CD4-positive, alpha-beta T cell (primary cell): ENCODE data around the gene ATG16L1. TPM values are rescaled to one million over a fixed set of nuclear protein-coding genes. Genes with fewer than 3 reads are reported as not detected.

Source experiments
- ATAC-seq: fragments of 200-7000 bp; cut with Tn5 transposase; one replicate; pipeline ENCODE4 v1.10.0; 2022; ENCODE audit warnings: mild to moderate bottlenecking; ENCODE audit not compliant: poor library complexity
- CTCF ChIA-PET: fragments of 350-600 bp; sonication (Branson Sonifier 250); formaldehyde crosslinking; loops from one replicate; lab custom pipeline; 2021; ENCODE audit warnings: antibody characterized with exemption, inconsistent platforms; lab: Charles Lee
- POLR2A ChIA-PET: fragments of 350-600 bp; sonication (Branson Sonifier 250); formaldehyde crosslinking; loops from one replicate; lab custom pipeline; 2021; ENCODE audit warnings: antibody characterized with exemption, inconsistent platforms; lab: Charles Lee
- DNase-seq, 14 experiments: peaks; one replicate each; pipeline ENCODE4 v3.0.0-alpha.2; 2013 to 2020; ENCODE audit warnings: mixed read lengths in 2 of 14
- H3K27ac ChIP-seq, 2 donors: one replicate each; pipeline versions ENCODE4 v1.5.1 to v1.7.0; 2013; ENCODE audit warnings: low read length in 2 of 2, low read depth in 1 of 2, mild to moderate bottlenecking in 1 of 2
- H3K27me3 ChIP-seq, 2 experiments: 1 replicate in 1 of 2; 2 replicates in 1 of 2; pipeline versions ENCODE4 v1.6.1 to v1.7.0; 2013; ENCODE audit warnings: low read length in 2 of 2, control low read depth in 1 of 2, mild to moderate bottlenecking in 1 of 2, moderate library complexity in 1 of 2; ENCODE audit not compliant: insufficient read depth in 2 of 2, control insufficient read depth in 1 of 2
- H3K36me3 ChIP-seq: one replicate; pipeline ENCODE4 v1.6.1; 2013; ENCODE audit warnings: low read length, control low read depth; ENCODE audit not compliant: insufficient read depth
- H3K4me1 ChIP-seq: one replicate; pipeline ENCODE4 v1.6.1; 2013; ENCODE audit warnings: low read length, control low read depth; ENCODE audit not compliant: insufficient read depth
- H3K4me3 ChIP-seq: one replicate; pipeline ENCODE4 v1.5.1; 2013; ENCODE audit warnings: mild to moderate bottlenecking, low read length, moderate library complexity
- H3K9me3 ChIP-seq, 2 experiments: 1 replicate in 1 of 2; 2 replicates in 1 of 2; pipeline versions ENCODE4 v1.6.1 to v1.7.0; 2013; ENCODE audit warnings: low read length in 2 of 2, mild to moderate bottlenecking in 2 of 2, control low read depth in 1 of 2, moderate library complexity in 1 of 2; ENCODE audit not compliant: control insufficient read depth in 1 of 2, insufficient read depth in 1 of 2
- H3K27ac Mint-ChIP-seq: one replicate; pipeline ENCODE4 v1.8.0; 2020; ENCODE audit warnings: mixed read lengths
- H3K27me3 Mint-ChIP-seq: one replicate; pipeline ENCODE4 v1.8.0; 2021; ENCODE audit warnings: mixed read lengths
- H3K36me3 Mint-ChIP-seq: one replicate; pipeline ENCODE4 v1.8.0; 2021; ENCODE audit warnings: low read depth, mixed read lengths
- H3K4me1 Mint-ChIP-seq: one replicate; pipeline ENCODE4 v1.8.0; 2021; ENCODE audit warnings: low read depth, mixed read lengths
- H3K4me3 Mint-ChIP-seq: one replicate; pipeline ENCODE4 v1.8.0; 2020; ENCODE audit warnings: mild to moderate bottlenecking, mixed read lengths
- H3K9me3 Mint-ChIP-seq: one replicate; pipeline ENCODE4 v1.8.0; 2020; ENCODE audit warnings: mixed read lengths
- intact Hi-C, 2 experiments: fragments of 100-400 bp; cut with DNase I in 1 of 2; cut with micrococcal nuclease in 1 of 2; formaldehyde crosslinking; loops; one replicate each; pipeline versions ENCODE4 v1.15.1 to v1.9.0; 2023 to 2025; cut with DNase I, micrococcal nuclease
- total RNA-seq, 174 experiments: library from RNA in 2 of 174; stranded (reverse) in 2 of 174; gene quantifications; one replicate each; pipeline ENCODE4 v1.2.3 and lab custom pipeline; 2021 to 2026
- TF ChIP-seq, protein P1 (sequence below): fragments of 200-600 bp; IDR thresholded peaks from one replicate; pipeline ENCODE4 v1.8.0; 2022; ENCODE audit warnings: antibody characterized with exemption, mild to moderate bottlenecking

The ATG16L1 gene
- total RNA-seq, 2 experiments from 2014 or later = 134 to 135 TPM

DNA sequence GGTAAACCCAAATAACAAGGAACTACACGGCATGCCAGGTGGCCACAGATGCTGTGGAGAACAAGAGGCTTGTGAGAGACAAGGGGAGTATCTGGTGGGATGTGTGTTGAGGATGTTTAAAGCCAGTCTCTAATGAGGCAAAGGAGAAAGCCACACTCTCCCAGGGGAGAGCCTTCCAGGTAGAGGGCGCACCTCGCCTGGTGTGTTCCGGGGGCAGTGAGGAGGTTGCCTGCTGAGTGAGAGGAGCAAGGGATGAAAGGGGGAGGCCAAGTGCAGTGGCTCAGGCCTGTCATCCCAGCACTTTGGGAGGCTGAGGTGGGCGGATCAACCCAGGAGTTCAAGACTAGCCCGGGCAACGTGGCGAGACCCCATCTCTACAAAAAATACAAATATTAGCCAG lies 72.4 kb downstream of the ATG16L1 start:
- intact Hi-C loops = loop anchor here in 1 of 2 experiments (2.0 kb wide), 1 partner anchor 17 kb away; no protein-coding TSS in a partner anchor
- Mint-ChIP-seq H3K9me3 (no peaks in the 10 kb centered on the region), H3K4me1 (peaks cover 15% of the 10 kb centered on the region), H3K4me3 (no peak overlapping the region), H3K36me3 (no peaks in the 10 kb centered on the region), H3K27me3 (no peaks in the 10 kb centered on the region), H3K27ac (no peak overlapping the region)
- peaks cover 0 to 5% of the 10 kb centered on the region in 2 experiments for H3K9me3 ChIP-seq
- ChIA-PET CTCF (no interaction called here), POLR2A (interaction anchor here (2.9 kb wide), 1 partner anchor 8 kb away, joined by 9 read pairs; no protein-coding TSS in a partner anchor)
- DNase-seq (no peak), ATAC-seq (no peak)
- no peak overlapping the region for H3K4me3 ChIP-seq
- H3K27ac ChIP-seq = no peak overlapping the region
- H3K4me1 ChIP-seq = peaks cover 9% of the 10 kb centered on the region
- H3K27me3 ChIP-seq = no peaks in the 10 kb centered on the region
- H3K36me3 ChIP-seq = no peaks in the 10 kb centered on the region
- TF ChIP-seq, protein P1, sequence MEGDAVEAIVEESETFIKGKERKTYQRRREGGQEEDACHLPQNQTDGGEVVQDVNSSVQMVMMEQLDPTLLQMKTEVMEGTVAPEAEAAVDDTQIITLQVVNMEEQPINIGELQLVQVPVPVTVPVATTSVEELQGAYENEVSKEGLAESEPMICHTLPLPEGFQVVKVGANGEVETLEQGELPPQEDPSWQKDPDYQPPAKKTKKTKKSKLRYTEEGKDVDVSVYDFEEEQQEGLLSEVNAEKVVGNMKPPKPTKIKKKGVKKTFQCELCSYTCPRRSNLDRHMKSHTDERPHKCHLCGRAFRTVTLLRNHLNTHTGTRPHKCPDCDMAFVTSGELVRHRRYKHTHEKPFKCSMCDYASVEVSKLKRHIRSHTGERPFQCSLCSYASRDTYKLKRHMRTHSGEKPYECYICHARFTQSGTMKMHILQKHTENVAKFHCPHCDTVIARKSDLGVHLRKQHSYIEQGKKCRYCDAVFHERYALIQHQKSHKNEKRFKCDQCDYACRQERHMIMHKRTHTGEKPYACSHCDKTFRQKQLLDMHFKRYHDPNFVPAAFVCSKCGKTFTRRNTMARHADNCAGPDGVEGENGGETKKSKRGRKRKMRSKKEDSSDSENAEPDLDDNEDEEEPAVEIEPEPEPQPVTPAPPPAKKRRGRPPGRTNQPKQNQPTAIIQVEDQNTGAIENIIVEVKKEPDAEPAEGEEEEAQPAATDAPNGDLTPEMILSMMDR = no peak

DNA sequence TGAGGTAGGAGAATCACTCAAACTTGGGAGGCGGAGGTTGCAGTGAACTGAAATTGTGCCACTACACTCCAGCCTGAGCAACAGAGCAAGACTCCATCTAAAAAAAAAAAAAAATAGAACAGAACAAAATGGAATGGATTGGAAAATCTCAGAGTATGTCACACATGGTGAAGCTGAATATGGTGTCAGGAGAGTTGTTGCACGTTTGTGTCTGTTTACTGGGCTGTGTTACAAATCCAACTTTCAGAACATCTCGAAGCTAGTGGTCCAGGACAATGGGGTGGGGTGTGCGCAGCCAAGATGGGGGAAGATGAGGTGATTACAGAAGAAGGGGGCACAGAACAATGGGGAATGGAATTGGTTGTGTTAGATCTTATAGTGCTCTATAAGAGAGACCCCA lies 73.8 kb downstream of the ATG16L1 start:
- no peak overlapping the region for H3K27ac Mint-ChIP-seq
- DNase-seq (no peak), ATAC-seq (no peak)
- TF ChIP-seq, protein P1 = no peak
- H3K4me3 Mint-ChIP-seq = no peak overlapping the region
- intact Hi-C loops = no loop called here
- no peaks in the 10 kb centered on the region for H3K9me3 Mint-ChIP-seq
- Histone ChIP-seq H3K27me3 (no peaks in the 10 kb centered on the region), H3K4me1 (peaks cover 17% of the 10 kb centered on the region), H3K9me3 (peaks cover 0 to 5% of the 10 kb centered on the region in 2 experiments), H3K27ac (no peak overlapping the region), H3K4me3 (no peak overlapping the region), H3K36me3 (no peaks in the 10 kb centered on the region)
- ChIA-PET POLR2A (interaction anchor here (0.7 kb wide), 1 partner anchor 97 kb away, joined by 3 read pairs; no protein-coding TSS in a partner anchor), CTCF (no interaction called here)
- no peaks in the 10 kb centered on the region for H3K27me3 Mint-ChIP-seq
- no peaks in the 10 kb centered on the region for H3K36me3 Mint-ChIP-seq
- H3K4me1 Mint-ChIP-seq = peaks cover 29% of the 10 kb centered on the region

DNA sequence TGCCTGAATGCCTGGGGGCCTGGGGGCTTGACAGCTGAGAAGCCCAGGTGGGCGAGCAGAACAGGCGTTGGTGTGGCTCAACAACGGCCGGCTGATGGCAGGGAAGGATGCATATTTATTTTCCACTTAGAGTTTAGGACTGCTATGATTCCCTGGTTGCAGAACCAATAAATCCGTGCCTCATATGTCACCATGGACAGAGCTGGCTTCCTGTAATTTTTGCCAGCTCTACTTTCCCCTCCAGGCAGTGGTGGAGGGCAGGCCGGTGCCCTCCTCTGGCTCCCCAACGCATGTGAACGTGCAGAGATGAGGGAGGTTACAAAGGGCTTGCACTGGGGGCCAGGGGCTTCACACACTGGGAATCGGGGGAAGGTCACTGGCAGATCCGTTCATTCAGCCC lies 74.3 kb downstream of the ATG16L1 start:
- intact Hi-C loops = no loop called here
- H3K4me1 ChIP-seq = peaks cover 23% of the 10 kb centered on the region
- no peaks in the 10 kb centered on the region for H3K36me3 Mint-ChIP-seq
- H3K4me3 ChIP-seq = no peak overlapping the region
- no peaks in the 10 kb centered on the region for H3K27me3 Mint-ChIP-seq
- no peak for DNase-seq
- no peaks in the 10 kb centered on the region for H3K36me3 ChIP-seq
- no peak for ATAC-seq
- no peak overlapping the region for H3K27ac Mint-ChIP-seq
- ChIA-PET POLR2A (interaction anchor here (0.7 kb wide), 1 partner anchor 96 kb away, joined by 3 read pairs; no protein-coding TSS in a partner anchor), CTCF (no interaction called here)
- peaks cover 0 to 5% of the 10 kb centered on the region in 2 experiments for H3K9me3 ChIP-seq
- H3K27ac ChIP-seq = no peak overlapping the region
- TF ChIP-seq, protein P1 = no peak
- H3K9me3 Mint-ChIP-seq = no peaks in the 10 kb centered on the region
- H3K27me3 ChIP-seq = no peaks in the 10 kb centered on the region
- no peak overlapping the region for H3K4me3 Mint-ChIP-seq
- H3K4me1 Mint-ChIP-seq = peaks cover 29% of the 10 kb centered on the region
